Limb (tissue), 2 donors: ENCODE results near the gene CPNE8.
A peak's percentile ranks its signal among the peaks of the same experiment; 100 is the strongest.

Experiments used
- DNase-seq, 2 donors: peaks; one replicate each; pipeline ENCODE4 v3.0.0-alpha.2; 2016; ENCODE audit errors: extremely low spot score in 2 of 2

CPNE8 gene

DNA sequence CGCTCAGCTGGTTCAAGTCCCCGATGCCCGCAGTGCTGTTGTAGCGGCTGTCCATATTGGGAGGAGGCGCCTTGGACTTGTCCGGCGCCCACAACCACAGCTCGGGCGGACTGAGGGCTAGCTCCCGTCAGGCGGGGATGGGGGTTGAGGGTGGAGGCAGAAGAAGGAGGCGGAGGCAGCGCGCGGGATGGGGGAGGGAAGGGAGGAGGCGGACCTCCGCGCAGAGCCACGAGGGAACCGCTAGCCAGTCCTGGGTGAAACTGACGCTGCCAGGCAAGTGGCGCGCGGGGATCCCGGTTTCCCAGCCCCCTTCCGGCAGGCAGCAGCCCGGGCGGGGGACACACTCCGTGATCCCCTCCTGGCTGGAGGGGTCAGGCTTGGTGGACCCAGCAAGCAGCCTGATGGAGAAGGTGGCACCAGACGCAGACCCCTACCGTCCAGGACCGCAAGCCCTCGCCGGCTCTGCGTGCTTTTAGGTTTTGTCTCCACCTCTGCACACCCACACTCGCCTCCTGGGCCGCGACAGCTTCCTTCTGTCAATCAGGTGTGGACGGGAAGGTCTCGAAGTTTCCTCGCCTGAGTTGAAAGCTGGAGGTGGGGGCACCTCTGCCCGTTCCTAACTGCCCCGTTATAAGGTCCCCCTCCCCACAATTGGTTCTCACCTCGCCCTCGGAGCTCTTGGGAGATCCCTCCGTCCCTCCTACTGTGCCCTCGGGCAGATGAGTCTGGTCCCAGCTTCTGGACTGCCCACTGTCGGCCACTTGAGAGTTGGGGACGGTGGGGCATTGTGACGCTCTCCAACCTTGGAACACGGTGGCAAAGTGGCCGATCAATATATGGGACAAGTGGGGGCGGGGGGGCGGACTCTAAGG is at the start of gene CPNE8:
Gene CPNE8 (minus strand): TSS at position 112 of the 872 bp plus-strand sequence. CDS start 57 bp downstream, at position 55.
- DNase-seq, result peak; percentile 21 to 85

- no peak for DNase-seq
Observed at GRCh38 chr12:38954238-38954873, 49.0 kb upstream of the CPNE8 start.

DNA sequence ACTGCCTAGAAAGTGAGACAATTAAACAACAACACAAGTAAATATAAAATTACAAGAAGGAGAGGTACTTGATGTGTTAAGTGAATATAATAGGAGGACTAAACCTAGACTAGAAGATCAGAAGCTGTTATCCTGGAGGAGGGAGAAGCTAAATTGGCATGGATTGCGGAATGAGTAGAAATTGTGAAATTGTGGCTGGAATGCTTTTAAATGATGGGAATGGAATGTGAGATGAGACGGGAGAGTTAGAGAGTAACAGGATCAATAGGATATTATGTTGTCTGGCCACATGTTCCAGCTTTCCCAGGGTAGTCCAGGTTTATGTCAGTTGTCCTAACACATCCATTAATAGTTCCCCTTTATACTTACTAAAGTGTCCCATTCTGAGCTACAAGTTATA is 44.0 kb upstream of the CPNE8 start:
- DNase-seq, result no peak

DNA sequence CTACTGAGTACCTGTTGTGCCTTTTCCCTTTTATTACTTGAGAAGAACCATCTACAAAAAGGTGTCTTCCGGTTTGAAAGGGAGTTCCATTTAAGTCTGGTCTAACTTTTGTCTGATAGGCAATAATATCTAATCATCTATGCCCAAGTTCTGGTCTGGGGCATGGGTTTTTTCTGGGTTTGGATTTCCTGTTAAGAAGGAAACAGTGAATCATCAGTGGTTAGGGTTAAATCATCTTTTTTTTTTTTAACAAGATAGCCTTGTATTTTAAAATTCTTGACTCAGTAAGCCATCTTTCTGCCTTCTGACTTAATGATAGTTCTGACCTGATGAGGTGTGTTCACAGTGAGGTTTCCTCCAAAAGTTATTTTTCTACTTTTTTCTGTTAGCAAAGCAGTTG is 29.3 kb upstream of the CPNE8 start:
- no peak for DNase-seq

- no peak for DNase-seq
Observed at GRCh38 chr12:38934078-38934584, 28.7 kb upstream of the CPNE8 start.

DNA sequence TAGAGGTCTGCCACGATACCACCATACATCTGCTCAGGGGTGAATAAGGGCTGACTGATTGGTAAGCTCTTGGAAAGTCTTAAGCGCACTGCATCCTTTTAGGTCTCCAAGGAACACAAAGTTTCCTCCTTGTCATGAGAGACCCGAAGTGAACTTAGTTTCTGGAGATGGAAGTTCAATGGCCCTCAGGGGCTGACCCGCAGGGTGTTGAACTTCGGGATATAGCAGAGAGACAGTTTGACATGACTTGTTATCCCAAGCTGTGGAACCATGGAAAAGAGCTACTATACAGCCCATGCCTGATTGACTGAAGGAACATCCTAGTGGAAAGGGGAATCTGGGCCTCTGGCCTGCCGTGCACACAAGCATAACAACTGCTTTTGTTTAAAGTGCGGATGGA is 26.9 kb upstream of the CPNE8 start:
- no peak for DNase-seq

DNA sequence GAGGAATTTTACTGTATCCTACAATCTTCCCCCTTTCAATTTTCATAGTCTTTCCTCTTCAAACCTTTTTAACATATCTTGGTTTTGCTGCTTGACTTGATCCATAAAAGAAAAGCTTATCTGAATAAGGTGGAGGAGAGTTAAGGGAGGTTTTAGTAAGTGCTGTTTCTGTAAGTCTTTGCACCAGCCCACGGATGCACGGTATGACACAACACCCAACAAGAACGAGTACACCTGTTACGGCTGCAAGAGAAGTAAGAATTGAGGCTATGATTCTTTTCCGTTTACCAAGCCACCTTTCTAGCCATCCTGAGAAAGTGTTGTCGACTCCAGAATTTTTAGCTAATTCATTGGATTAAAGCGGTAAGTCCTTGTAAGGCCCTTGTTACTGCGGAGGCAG is 26.1 kb upstream of the CPNE8 start:
- DNase-seq, result no peak

GRCh38 chr12:38930990-38931389 is 25.6 kb upstream of the CPNE8 start:
- no peak for DNase-seq

GRCh38 chr12:38926501-38926900 is 21.1 kb upstream of the CPNE8 start:
- DNase-seq, result no peak

DNA sequence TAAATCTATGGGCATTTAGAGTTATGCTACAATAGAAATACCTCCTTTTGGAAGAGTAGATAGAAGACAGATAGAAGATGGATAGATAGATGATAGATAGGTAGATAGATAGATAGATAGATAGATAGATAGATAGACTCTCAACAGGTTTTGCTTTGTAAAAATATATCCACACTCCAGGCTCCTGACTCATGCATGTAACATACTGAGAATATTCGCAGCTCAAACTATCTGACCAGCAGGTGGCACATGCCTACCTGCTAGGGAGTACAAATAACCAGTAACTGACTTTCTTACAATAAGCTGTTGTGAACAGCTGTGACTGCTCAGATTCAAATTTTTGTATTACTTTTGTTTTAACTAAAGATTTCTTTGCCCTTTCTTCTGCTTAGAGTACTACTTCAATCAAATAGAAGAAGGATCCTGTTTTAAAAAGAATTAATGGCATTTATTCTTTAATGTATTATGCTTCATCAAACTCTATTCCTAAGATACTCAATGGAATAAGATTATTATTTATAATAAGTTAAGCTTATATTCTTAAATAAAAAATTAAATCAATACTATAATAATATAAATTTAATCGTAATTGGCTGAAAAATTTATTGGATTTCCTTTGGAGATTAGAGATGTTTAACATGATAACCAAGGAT is 15.8 kb upstream of the CPNE8 start:
- DNase-seq, result peak in 1 of 2 donors; percentile 20

- no peak for DNase-seq
Observed at GRCh38 chr12:38919191-38919590, 13.8 kb upstream of the CPNE8 start.

DNA sequence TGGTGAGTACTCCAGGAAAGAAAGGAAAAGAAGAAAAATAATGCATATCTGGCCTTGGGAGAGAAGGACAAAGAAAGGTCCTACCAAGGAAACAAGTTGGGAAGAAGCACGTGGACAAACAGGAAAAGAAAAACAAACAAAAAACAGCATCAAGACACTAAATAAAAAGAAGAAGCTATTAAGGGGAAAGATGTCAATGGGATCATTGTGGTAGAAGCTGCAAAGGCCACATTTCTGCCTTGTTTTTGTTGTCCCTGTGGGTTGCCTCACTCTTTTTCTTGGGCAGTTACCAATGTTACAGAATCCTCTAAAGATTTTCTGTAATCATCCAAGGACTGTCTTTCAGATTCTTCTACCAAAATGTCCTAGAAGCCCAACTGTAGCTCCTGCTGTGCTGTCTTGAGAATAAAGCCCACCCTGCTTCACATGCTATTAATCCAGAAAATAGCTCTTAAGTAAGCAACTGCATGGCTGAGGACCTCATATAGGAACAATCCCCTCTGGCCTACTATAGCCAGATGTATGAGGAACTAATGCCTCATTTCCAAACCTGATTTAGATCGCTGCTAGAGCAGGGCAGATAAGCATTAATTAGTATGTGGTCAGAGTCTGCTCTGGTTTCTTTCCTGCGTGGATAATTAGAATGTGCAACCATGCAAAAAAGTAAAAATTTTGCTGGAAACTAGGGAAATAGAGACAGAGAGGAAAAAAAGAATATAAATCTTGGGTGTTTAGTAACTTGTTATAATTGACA is 10.2 kb upstream of the CPNE8 start:
- DNase-seq, result no peak

DNA sequence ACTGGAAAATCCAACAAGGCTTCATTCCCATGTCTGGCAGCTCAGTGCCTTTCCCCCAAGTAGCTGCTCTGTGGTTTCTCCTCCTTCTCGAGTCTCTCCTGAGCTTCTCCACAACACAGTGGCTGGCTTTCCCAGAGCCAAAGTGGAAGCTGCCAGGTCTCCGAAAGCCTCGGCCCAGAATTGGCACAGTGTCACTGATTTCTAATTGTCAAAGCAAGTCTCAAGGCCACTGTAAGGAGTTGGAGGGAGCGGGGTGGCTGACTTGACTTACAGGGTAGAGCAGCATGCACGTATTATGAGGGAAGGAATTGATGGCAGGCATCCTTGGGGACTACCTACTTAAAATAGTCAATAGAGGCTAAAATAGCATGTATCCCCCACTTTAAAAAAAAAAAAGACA is 6.7 kb upstream of the CPNE8 start:
- DNase-seq, result no peak

DNA sequence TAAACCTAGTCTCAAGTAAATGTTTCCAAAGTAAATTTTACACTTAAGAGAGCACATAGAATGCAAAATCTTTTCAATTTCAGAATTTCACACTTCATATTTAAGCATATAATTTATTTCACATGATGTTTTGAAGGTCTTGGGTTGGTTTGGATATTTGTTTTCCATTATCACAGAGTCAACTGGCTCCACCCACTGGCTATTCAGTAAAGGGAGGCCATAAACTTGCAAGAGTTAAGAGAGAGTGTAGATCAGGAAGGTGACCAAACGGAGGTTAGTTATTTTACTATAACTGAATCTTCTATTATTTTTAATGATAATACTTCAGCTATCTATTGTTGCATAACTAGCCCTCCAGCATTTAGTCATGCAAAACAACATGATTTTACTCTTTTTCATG is 6.2 kb upstream of the CPNE8 start:
- no peak for DNase-seq

- no peak for DNase-seq
Observed at GRCh38 chr12:38907201-38907923, 2.0 kb upstream of the CPNE8 start.

DNA sequence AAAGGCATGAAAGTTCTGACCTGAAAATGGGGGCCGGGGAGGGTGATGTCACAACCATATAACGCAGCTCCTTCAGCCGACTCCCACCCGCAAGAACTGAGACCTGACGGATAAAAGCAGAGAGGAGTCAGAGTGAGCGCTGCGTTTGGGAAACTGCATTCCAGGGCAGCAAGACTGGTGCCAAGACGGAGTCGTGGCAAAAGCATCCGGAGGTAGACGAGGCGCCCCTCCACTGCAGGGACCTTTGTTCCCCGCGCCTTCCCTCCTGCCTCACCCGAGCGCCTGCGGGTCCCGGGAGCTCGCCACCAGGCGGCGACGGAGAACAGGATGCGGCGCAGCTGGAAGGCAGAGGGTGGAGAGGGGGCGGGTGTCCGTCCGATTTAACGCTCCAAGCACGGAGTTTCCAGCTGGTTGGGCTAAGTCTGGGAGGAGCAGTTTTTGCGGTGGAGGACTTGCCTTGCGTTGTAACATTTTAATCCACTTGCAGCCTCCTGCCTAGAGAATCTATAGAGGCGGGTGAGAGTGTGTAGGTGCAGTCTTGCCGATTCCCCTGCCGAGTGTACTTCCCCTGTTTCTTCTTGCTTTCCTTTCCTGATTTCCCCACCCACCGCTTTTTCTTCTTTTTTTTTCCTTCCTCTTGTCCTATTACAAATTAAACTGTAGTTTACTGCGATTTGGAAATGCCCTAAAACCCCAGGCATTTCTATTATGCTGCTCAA is 1.2 kb upstream of the CPNE8 start:
- DNase-seq, result peak; percentile 92 to 94

DNA sequence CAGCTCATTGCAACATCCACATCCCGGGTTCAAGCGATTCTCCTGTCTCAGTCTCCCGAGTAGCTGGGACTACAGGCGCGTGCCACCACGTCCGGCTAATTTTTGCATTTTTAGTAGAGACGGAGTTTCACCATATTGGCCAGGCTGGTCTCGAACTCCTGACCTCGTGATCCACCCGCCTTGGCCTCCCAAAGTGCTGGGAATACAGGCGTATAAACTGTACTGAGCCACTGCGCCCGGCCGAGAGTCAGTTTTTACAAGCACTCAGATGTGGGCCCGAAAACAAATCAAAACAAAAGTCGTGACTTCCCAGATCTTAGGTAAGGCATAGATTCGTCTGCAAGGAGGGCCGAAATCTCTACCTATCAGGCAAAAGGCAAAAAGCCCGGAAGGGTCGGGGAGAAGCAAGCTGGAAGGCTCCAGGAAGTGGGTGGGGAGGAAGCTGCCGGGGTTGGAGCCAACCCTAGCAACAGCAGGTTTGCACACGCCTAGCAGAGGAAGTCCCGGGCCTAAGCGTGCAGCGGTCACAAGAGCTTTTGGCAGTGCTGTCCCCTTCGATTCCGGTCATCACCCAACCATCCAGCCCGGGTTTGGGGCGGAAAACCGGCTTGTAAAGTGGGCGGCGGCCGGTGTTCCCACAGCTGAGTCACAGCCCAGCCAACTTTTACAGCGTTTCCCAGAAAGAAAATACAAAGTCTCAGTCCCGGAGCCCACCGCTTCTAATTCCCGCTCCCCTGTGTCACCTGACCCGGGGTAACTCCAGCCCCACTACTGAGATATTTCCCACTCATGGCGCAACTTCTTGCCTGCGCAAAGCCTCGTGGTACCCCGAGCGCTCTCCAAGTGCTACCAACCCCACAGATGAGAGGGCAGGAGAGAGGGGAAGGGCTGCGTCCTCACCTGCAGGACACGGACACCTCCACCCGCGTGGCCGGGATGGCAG is 583 bp downstream of the CPNE8 start:
- DNase-seq, result peak; percentile 73 to 86

DNA sequence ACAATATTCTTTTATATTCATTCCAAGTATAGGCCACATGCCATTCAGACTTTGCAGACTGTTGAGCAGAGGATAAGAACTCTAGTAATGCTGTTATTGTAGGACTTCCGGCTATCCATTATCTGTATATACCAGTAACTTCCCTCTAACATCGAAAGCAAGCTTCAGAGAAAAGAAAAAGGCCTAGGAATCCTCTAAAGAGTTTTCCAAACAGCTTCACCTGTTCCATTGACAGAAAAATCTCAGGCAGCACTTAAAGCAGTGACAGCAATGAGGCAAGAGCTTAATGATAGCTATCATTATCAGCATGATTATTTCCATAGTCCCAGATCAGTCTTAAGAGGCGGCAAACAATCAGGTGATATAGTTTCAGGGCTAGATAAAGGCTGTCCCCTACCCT is 1.8 kb downstream of the CPNE8 start:
- no peak for DNase-seq
